GM18511 (cell line): ENCODE measurements around the gene LAGE3.
A peak's percentile ranks its signal among the peaks of the same experiment; 100 is the strongest.

Experiments used
- ATAC-seq: cut with Tn5 transposase; IDR thresholded peaks from one replicate; pipeline ENCODE4 v1.9.1; 2021; ENCODE audit warnings: mild to moderate bottlenecking, moderate library complexity; ENCODE audit not compliant: unreplicated experiment

Gene LAGE3

GRCh38 chrX:154436983-154437752 is 41.9 kb downstream of the LAGE3 start, which contains the start of gene GDI1:
TSS of gene GDI1 (plus strand) at chrX:154437154. CDS start at chrX:154437255, 101 bp downstream.
- no peak for ATAC-seq

GRCh38 chrX:154436374-154436982 is 42.6 kb downstream of the LAGE3 start:
- ATAC-seq, result no peak

DNA sequence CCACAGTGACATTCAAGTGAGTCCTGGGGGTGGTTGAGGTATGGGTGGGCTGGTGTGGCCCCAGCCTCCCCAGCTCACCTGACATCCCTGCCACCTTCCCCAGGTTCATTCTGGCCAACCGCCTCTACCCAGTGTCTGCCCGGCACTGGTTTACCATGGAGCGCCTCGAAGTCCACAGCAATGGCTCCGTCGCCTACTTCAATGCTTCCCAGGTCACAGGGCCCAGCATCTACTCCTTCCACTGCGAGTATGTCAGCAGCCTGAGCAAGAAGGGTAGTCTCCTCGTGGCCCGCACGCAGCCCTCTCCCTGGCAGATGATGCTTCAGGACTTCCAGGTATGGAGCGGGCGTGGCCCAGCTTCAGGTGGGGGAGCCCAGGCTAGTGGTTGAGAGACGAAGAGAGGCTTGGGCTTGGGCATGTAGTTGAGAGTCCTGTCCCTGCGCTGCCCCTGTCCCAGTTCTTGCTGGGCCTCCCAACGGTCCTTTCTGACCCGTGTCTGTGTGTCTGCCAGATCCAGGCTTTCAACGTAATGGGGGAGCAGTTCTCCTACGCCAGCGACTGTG is 43.8 kb downstream of the LAGE3 start:
- ATAC-seq, result no peak

DNA sequence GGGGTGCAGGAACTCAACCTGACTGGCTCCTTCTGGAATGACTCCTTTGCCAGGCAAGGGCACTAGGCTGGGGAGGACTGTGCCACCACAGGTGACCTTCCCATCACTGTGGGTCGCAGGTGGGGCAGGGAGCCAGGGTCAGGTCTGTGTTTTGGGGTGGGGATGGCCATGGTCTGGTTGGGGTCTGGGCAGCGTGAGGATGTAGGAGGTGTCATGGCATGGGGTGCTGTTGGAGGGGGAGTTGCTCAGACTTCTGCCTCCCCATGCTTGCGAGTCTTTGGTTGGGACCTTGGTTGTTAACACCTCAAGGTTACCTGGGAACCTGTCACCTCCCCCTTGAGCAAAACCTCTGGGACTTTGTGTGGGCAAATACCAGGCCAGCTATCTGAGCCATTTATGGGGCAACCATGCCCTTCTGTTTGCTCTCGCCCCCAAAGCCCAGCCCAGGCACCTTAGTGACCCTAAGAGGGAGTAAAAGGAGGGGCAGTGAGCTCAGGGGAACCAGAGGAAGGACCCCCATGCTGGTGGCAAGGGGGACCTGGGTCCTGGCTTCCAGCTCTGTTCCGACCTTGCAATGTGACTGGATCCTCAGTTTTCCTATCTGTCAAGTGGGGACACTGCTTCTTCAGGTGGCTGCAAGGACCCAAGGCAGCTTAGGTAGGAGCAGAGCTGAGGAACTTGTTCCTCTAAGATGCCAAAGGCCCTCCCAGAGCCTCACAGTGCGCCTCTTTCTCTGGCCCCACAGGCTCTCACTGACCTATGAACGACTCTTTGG is 44.5 kb downstream of the LAGE3 start:
- no peak for ATAC-seq

- ATAC-seq, result no peak
Observed at GRCh38 chrX:154433605-154434004, 45.5 kb downstream of the LAGE3 start.

DNA sequence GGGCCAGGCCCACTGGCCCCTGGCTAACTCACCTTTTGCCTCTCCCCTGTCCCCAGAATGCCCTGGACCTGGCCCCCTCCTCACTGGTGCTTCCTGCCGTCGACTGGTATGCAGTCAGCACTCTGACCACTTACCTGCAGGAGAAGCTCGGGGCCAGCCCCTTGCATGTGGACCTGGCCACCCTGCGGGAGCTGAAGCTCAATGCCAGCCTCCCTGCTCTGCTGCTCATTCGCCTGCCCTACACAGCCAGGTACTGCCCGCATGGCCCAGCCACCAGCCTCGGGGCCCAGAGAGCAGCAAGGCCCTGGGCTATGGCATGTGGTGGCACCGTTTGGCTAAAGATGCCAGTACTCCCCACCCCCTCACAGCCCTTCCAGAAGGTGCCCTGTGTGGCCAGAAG is 46.9 kb downstream of the LAGE3 start:
- no peak for ATAC-seq

DNA sequence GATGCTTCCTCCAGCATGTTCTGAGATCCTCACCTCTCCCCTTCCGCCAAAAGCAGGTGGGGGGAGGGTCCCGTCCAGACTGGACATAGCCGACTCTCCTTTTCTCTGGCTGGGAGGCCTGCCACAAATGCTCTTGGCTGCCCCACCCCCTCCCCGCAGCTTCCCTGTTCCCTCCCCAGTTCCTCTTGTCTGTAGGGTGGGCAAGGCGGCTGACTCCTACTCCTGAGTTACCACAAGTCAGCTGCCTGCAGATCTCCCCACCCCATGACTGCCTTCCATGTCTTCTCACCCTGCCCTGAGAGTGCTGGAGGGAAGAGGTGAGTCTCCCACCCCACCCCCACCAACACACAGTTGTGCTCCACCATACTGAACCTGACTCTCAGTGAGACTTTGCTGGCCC is 47.7 kb downstream of the LAGE3 start:
- ATAC-seq, result no peak

- no peak for ATAC-seq
Observed at GRCh38 chrX:154430916-154431315, 48.2 kb downstream of the LAGE3 start.

DNA sequence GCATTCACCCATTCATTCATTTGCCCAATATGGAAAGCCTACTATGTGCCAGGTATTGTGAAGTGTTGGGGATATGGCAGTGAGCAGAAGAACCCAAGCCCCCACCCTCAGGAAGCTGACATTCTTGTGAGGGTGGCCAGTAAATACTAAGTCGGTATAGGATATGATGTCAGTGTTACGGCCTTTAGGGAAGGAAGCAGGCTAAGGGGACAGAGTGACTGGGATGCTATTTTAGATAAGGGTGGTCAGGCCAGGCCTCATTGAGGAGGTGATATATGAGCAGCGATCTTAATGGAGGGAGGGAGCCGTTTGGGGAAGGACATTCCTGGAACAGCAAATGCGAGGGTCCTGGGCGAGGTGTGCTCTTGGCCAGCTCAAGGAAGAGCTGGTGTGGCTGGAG is 48.6 kb downstream of the LAGE3 start:
- ATAC-seq, result no peak

DNA sequence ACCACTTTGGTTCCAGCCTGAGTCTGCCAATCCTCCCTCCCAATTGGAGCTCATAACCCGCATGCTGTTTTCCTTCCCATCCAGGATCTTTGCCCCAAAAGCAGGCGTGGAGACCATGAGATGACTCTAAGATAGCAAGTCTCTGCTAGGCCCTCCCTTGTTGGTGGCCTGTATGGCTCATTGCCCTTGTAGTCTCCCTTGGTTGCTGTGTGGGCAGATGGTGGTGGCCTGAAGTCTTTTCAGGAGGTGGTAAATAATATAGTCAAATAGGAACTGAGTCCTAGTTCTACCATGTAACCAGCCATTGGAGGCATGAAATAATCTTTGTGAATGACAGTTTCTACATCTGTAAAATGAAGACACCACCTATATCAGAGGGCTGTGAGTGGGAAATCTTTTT is 49.4 kb downstream of the LAGE3 start:
- ATAC-seq, result no peak

GRCh38 chrX:154428176-154429171 is 50.6 kb downstream of the LAGE3 start, which contains the start of gene ATP6AP1:
TSS of gene ATP6AP1 (plus strand) at chrX:154428677. CDS start at chrX:154428693, 16 bp downstream.
- ATAC-seq, result peak; percentile 94
